ENCODE measurements around the gene DENND1A. TPM values are rescaled to one million over a fixed set of nuclear protein-coding genes. Genes with fewer than 3 reads are reported as not detected.

DENND1A gene
- total and polyA plus RNA-seq, 7 donors = 12.8 to 33.2 (median 19.2) TPM

DNA sequence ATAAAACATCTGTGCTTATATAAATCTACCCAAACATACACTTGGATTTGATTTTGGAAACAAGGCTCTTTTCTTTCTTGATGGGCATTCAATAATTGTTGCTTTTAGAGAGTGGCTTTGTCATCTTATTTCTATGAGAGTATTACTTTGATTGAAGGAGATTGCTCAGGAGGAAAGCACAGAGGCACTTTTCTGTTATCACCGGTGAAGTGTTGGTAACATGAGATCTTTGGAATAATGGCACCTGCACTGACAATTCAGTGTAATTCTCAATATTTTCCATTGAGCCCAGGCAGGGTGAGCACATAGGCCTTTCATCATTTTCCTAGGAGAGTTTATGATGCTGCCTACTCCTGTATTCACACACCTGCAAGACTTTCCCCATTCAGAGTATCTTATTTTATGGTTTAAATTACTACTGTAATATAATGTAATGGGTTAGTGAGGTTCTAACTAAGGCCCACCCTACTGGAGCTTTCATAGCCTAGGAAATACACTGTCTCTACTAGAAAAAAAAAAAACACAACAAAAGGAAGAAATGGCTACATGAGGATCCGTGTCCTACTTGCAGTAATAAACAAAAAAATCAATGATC is 244.3 kb downstream of the DENND1A start:
- Histone ChIP-seq H3K4me3 (no peak overlapping the region), H3K4me1 (peaks cover 0 to 20% (median 8%) of the 10 kb centered on the region in 4 donors), H3K27me3 (no peaks in the 10 kb centered on the region), H3K36me3 (no peaks in the 10 kb centered on the region), H3K9me3 (no peaks in the 10 kb centered on the region), H3K27ac (no peak overlapping the region)
- DNase-seq = no peak
- intact Hi-C loops (cut with DNase I) = no loop called here
- TF ChIP-seq, protein P1, sequence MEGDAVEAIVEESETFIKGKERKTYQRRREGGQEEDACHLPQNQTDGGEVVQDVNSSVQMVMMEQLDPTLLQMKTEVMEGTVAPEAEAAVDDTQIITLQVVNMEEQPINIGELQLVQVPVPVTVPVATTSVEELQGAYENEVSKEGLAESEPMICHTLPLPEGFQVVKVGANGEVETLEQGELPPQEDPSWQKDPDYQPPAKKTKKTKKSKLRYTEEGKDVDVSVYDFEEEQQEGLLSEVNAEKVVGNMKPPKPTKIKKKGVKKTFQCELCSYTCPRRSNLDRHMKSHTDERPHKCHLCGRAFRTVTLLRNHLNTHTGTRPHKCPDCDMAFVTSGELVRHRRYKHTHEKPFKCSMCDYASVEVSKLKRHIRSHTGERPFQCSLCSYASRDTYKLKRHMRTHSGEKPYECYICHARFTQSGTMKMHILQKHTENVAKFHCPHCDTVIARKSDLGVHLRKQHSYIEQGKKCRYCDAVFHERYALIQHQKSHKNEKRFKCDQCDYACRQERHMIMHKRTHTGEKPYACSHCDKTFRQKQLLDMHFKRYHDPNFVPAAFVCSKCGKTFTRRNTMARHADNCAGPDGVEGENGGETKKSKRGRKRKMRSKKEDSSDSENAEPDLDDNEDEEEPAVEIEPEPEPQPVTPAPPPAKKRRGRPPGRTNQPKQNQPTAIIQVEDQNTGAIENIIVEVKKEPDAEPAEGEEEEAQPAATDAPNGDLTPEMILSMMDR (IDR thresholded peaks at IDR 0.05) = no peak
- TF ChIP-seq EP300 (IDR thresholded peaks at IDR 0.05) (no peak), POLR2A (IDR thresholded peaks at IDR 0.05) (no peak)
- WGBS, 2 donors = 20 to 78% methylated on average over 2 of the region's 2 CpGs

GRCh38 chr9:123684393-123685149 is 245.4 kb downstream of the DENND1A start:
- no peak overlapping the region for H3K4me3 ChIP-seq
- intact Hi-C loops (cut with DNase I) = no loop called here
- DNase-seq = no peak
- H3K4me1 ChIP-seq = peaks cover 0 to 20% (median 10%) of the 10 kb centered on the region in 4 donors
- H3K27me3 ChIP-seq = no peaks in the 10 kb centered on the region
- TF ChIP-seq EP300 (IDR thresholded peaks at IDR 0.05) = no peak
- TF ChIP-seq POLR2A (IDR thresholded peaks at IDR 0.05) = no peak
- no peak for TF ChIP-seq POLR2AphosphoS5 (IDR thresholded peaks at IDR 0.05)
- TF ChIP-seq, protein P1 (IDR thresholded peaks at IDR 0.05) = no peak
- no peaks in the 10 kb centered on the region for H3K9me3 ChIP-seq
- no peak overlapping the region for H3K27ac ChIP-seq
- no peaks in the 10 kb centered on the region for H3K36me3 ChIP-seq
- 69 to 83% methylated on average over 2 of the region's 2 CpGs for WGBS, 2 donors

DNA sequence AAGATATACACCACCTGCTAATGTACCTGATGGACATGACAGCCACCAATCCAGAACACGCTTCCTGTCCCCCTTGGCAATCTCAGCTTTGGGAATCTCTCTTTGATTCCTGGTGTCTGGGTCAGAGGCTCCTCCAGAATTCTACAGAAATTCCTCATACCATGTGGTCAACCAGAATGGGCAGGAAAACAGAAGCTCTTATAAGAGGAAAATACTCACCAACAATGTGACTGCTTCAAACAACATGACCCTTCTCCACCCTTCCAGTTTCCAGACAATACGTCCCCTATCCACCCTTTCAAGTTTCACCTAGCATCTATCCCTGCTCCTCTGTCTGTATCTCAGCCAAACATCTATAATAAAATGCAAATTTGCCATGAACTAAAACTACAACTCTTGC is 247.2 kb downstream of the DENND1A start:
- Histone ChIP-seq H3K36me3 (no peaks in the 10 kb centered on the region), H3K27me3 (no peaks in the 10 kb centered on the region), H3K4me3 (no peak overlapping the region), H3K4me1 (peaks cover 0 to 16% (median 11%) of the 10 kb centered on the region in 4 donors), H3K9me3 (no peaks in the 10 kb centered on the region), H3K27ac (no peak overlapping the region)
- TF ChIP-seq POLR2AphosphoS5 (IDR thresholded peaks at IDR 0.05) (no peak), EP300 (IDR thresholded peaks at IDR 0.05) (no peak), POLR2A (IDR thresholded peaks at IDR 0.05) (no peak)
- TF ChIP-seq, protein P1 (IDR thresholded peaks at IDR 0.05) = no peak
- DNase-seq = no peak
- WGBS, 2 donors = 86 to 96% methylated on average over 2 of the region's 2 CpGs
- intact Hi-C loops (cut with DNase I) = no loop called here

- Histone ChIP-seq H3K9me3 (no peaks in the 10 kb centered on the region), H3K4me1 (peaks cover 0 to 6% (median 0%) of the 10 kb centered on the region in 4 donors), H3K27me3 (no peaks in the 10 kb centered on the region), H3K27ac (no peak overlapping the region), H3K4me3 (no peak overlapping the region), H3K36me3 (peaks cover 0 to 6% (median 0%) of the 10 kb centered on the region in 4 donors)
- TF ChIP-seq POLR2A (IDR thresholded peaks at IDR 0.05) (no peak), POLR2AphosphoS5 (IDR thresholded peaks at IDR 0.05) (no peak)
- TF ChIP-seq, protein P1 (IDR thresholded peaks at IDR 0.05) = no peak
- intact Hi-C loops (cut with DNase I) = no loop called here
- no peak for DNase-seq
- 96% methylated on average over 8 of the region's 8 CpGs for WGBS, 2 donors
These were observed 249.6 kb downstream of the DENND1A start for GRCh38 chr9:123680352-123680751.
